H7 (cell line): Measurements from ENCODE around the gene TPSAB1. TPM values are rescaled to one million over a fixed set of nuclear protein-coding genes. Genes with fewer than 3 reads are reported as not detected.

ENCODE experiments used
- DNase-seq: peaks from one replicate; pipeline ENCODE4 v3.0.0; 2012
- H3K27me3 ChIP-seq: 2 replicates; pipeline ENCODE4 v1.6.0; 2011; ENCODE audit warnings: mild to moderate bottlenecking, low read length; ENCODE audit not compliant: control insufficient read depth, insufficient read depth
- H3K36me3 ChIP-seq: replicated peaks from 2 replicates; pipeline ENCODE4 v1.5.1; 2011; ENCODE audit warnings: low read length; ENCODE audit not compliant: control insufficient read depth, insufficient read depth
- H3K4me3 ChIP-seq: 2 replicates; pipeline ENCODE4 v1.5.1; 2011; ENCODE audit warnings: low read depth, mild to moderate bottlenecking, control low read depth, low read length, moderate library complexity; ENCODE audit not compliant: insufficient read depth
- total RNA-seq: library from RNA; depleted of rRNA; stranded (reverse); fragments of >200 nt; shearing (Covaris generic); gene quantifications from 2 replicates; pipeline ENCODE4 v1.2.3, GENCODE V29; 2014

Gene TPSAB1
- total RNA-seq, 1 experiment from 2014 or later = not detected

- H3K4me3 ChIP-seq = no peak overlapping the region
- no peaks in the 10 kb centered on the region for H3K36me3 ChIP-seq
- DNase-seq = no peak
- no peaks in the 10 kb centered on the region for H3K27me3 ChIP-seq
These were observed 39.1 kb upstream of the TPSAB1 start for GRCh38 chr16:1201444-1201843.

GRCh38 chr16:1202274-1202673, 38.2 kb upstream of the TPSAB1 start:
- H3K4me3 ChIP-seq = no peak overlapping the region
- no peaks in the 10 kb centered on the region for H3K27me3 ChIP-seq
- no peaks in the 10 kb centered on the region for H3K36me3 ChIP-seq
- peak; percentile 62 for DNase-seq

GRCh38 chr16:1204933-1205332, 35.6 kb upstream of the TPSAB1 start:
- H3K4me3 ChIP-seq = no peak overlapping the region
- H3K36me3 ChIP-seq = no peaks in the 10 kb centered on the region
- DNase-seq = peak; percentile 66
- no peaks in the 10 kb centered on the region for H3K27me3 ChIP-seq

- Histone ChIP-seq H3K27me3 (no peaks in the 10 kb centered on the region), H3K4me3 (no peak overlapping the region), H3K36me3 (no peaks in the 10 kb centered on the region; the same call in none of the 2 replicates)
- DNase-seq = no peak
These were observed 34.2 kb upstream of the TPSAB1 start for GRCh38 chr16:1206326-1206725.

- no peaks in the 10 kb centered on the region for H3K27me3 ChIP-seq
- H3K4me3 ChIP-seq = no peak overlapping the region
- DNase-seq = peak; percentile 67
- H3K36me3 ChIP-seq = no peaks in the 10 kb centered on the region; the same call in none of the 2 replicates
These were observed 33.7 kb upstream of the TPSAB1 start for GRCh38 chr16:1206786-1207185.

GRCh38 chr16:1208239-1208830, 32.2 kb upstream of the TPSAB1 start:
- Histone ChIP-seq H3K36me3 (no peaks in the 10 kb centered on the region; the same call in none of the 2 replicates), H3K4me3 (no peak overlapping the region), H3K27me3 (no peaks in the 10 kb centered on the region)
- peak; percentile 63 for DNase-seq

- Histone ChIP-seq H3K4me3 (no peak overlapping the region), H3K36me3 (no peaks in the 10 kb centered on the region; the same call in none of the 2 replicates), H3K27me3 (no peaks in the 10 kb centered on the region)
- peak; percentile 64 for DNase-seq
These were observed 31.4 kb upstream of the TPSAB1 start for GRCh38 chr16:1209081-1209480.

GRCh38 chr16:1210461-1210860, 30.0 kb upstream of the TPSAB1 start:
- H3K4me3 ChIP-seq = no peak overlapping the region
- no peaks in the 10 kb centered on the region for H3K27me3 ChIP-seq
- no peaks in the 10 kb centered on the region; the same call in none of the 2 replicates for H3K36me3 ChIP-seq
- peak; percentile 64 for DNase-seq

GRCh38 chr16:1211451-1212268, 28.8 kb upstream of the TPSAB1 start:
- Histone ChIP-seq H3K4me3 (no peak overlapping the region), H3K36me3 (no peaks in the 10 kb centered on the region; the same call in none of the 2 replicates), H3K27me3 (no peaks in the 10 kb centered on the region)
- peak; percentile 65 for DNase-seq

GRCh38 chr16:1212616-1213194, 27.8 kb upstream of the TPSAB1 start:
- DNase-seq = peak; percentile 63
- no peak overlapping the region for H3K4me3 ChIP-seq
- peaks cover 2% of the 10 kb centered on the region for H3K36me3 ChIP-seq
- no peaks in the 10 kb centered on the region for H3K27me3 ChIP-seq

- Histone ChIP-seq H3K36me3 (peaks cover 2% of the 10 kb centered on the region), H3K27me3 (no peaks in the 10 kb centered on the region), H3K4me3 (no peak overlapping the region)
- no peak for DNase-seq
These were observed 27.3 kb upstream of the TPSAB1 start for GRCh38 chr16:1213231-1213630.

GRCh38 chr16:1213796-1214372, 26.6 kb upstream of the TPSAB1 start:
- Histone ChIP-seq H3K27me3 (no peaks in the 10 kb centered on the region), H3K36me3 (peaks cover 2% of the 10 kb centered on the region), H3K4me3 (no peak overlapping the region)
- no peak for DNase-seq

GRCh38 chr16:1214719-1215118, 25.8 kb upstream of the TPSAB1 start:
- Histone ChIP-seq H3K27me3 (no peaks in the 10 kb centered on the region), H3K4me3 (no peak overlapping the region), H3K36me3 (peaks cover 2% of the 10 kb centered on the region)
- DNase-seq = peak; percentile 71

- DNase-seq = peak; percentile 70
- no peaks in the 10 kb centered on the region for H3K27me3 ChIP-seq
- no peak overlapping the region for H3K4me3 ChIP-seq
- peaks cover 2% of the 10 kb centered on the region for H3K36me3 ChIP-seq
These were observed 24.8 kb upstream of the TPSAB1 start for GRCh38 chr16:1215574-1216295.
